GM23338 (cell line): ENCODE data around the gene CAPN7. TPM values are rescaled to one million over a fixed set of nuclear protein-coding genes. Genes with fewer than 3 reads are reported as not detected.

Source experiments
- ATAC-seq: fragments of 200-7000 bp; cut with Tn5 transposase; 3 replicates; pipeline ENCODE4 v1.9.1; 2020
- DNase-seq: peaks from one replicate; pipeline ENCODE4 v3.0.0-alpha.2; 2015; ENCODE audit warnings: low spot score
- H2AFZ ChIP-seq: fragments of 200-600 bp; sonication (generic); 2 replicates; pipeline ENCODE4 v1.8.0; 2016; ENCODE audit warnings: antibody characterized with exemption, mild to moderate bottlenecking, moderate library complexity
- H3F3A ChIP-seq: fragments of 200-600 bp; sonication (generic); replicated peaks from 2 replicates; pipeline ENCODE4 v1.8.0; 2017; ENCODE audit warnings: antibody characterized with exemption, mixed run types, low read depth
- H3K27ac ChIP-seq: fragments of 200-600 bp; sonication (generic); 2 replicates; pipeline ENCODE4 v1.6.1; 2016; ENCODE audit warnings: low read depth
- H3K27me3 ChIP-seq: fragments of 200-600 bp; sonication (generic); 2 replicates; pipeline ENCODE4 v1.8.0; 2016; ENCODE audit warnings: mild to moderate bottlenecking, mixed run types, moderate library complexity; ENCODE audit not compliant: insufficient read depth
- H3K36me3 ChIP-seq: fragments of 200-600 bp; sonication (generic); 2 replicates; pipeline ENCODE4 v1.8.0; 2016; ENCODE audit warnings: mild to moderate bottlenecking; ENCODE audit not compliant: insufficient read depth
- H3K4me1 ChIP-seq: fragments of 200-600 bp; sonication (generic); 2 replicates; pipeline ENCODE4 v1.8.0; 2016; ENCODE audit warnings: mild to moderate bottlenecking, moderate library complexity; ENCODE audit not compliant: insufficient read depth
- H3K4me2 ChIP-seq: fragments of 200-600 bp; sonication (generic); 2 replicates; pipeline ENCODE4 v1.7.1; 2017; ENCODE audit warnings: mixed run types
- H3K4me3 ChIP-seq: fragments of 200-600 bp; sonication (generic); 2 replicates; pipeline ENCODE4 v1.6.1; 2016; ENCODE audit warnings: mixed run types
- H3K79me2 ChIP-seq: fragments of 200-600 bp; sonication (generic); replicated peaks from 2 replicates; pipeline ENCODE4 v1.8.0; 2017; ENCODE audit warnings: mild to moderate bottlenecking; ENCODE audit not compliant: insufficient read depth
- H3K9me2 ChIP-seq: fragments of 200-600 bp; sonication (generic); 2 replicates; pipeline ENCODE4 v1.8.0; 2017; ENCODE audit not compliant: insufficient read depth
- H4K20me1 ChIP-seq: fragments of 200-600 bp; sonication (generic); replicated peaks from 2 replicates; pipeline ENCODE4 v1.8.0; 2017; ENCODE audit warnings: mild to moderate bottlenecking; ENCODE audit not compliant: insufficient read depth
- H3K27ac Mint-ChIP-seq: 2 replicates; pipeline ENCODE4 v1.8.0; 2020; ENCODE audit warnings: inconsistent platforms, mild to moderate bottlenecking, moderate library complexity, mixed read lengths
- H3K27me3 Mint-ChIP-seq: 3 replicates; pipeline ENCODE4 v1.8.0; 2022; ENCODE audit warnings: low read depth, mild to moderate bottlenecking, moderate library complexity, mixed read lengths, inconsistent platforms; ENCODE audit not compliant: insufficient read depth, poor library complexity
- H3K36me3 Mint-ChIP-seq: 3 replicates; pipeline ENCODE4 v1.8.0; 2021; ENCODE audit warnings: low read depth, mild to moderate bottlenecking, inconsistent platforms, moderate library complexity, mixed read lengths
- H3K4me1 Mint-ChIP-seq: 3 replicates; pipeline ENCODE4 v1.8.0; 2020; ENCODE audit warnings: mild to moderate bottlenecking, inconsistent platforms, mixed read lengths
- H3K4me3 Mint-ChIP-seq: 3 replicates; pipeline ENCODE4 v1.8.0; 2021; ENCODE audit warnings: moderate library complexity, mild to moderate bottlenecking, inconsistent platforms, mixed read lengths
- H3K9me3 Mint-ChIP-seq: 3 replicates; pipeline ENCODE4 v1.8.0; 2020; ENCODE audit warnings: moderate library complexity, mild to moderate bottlenecking, inconsistent platforms, mixed read lengths
- ETS1 ChIP-seq: IDR thresholded peaks from 2 replicates; pipeline ENCODE4 v1.6.1; 2016; ENCODE audit warnings: antibody characterized with exemption
- EZH2 ChIP-seq: fragments of 200-600 bp; sonication (generic); IDR thresholded peaks from one replicate; pipeline ENCODE4 v1.8.0; 2017; ENCODE audit warnings: antibody characterized with exemption, mild to moderate bottlenecking, low read depth; ENCODE audit not compliant: unreplicated experiment
- JUNB ChIP-seq: IDR thresholded peaks from one replicate; pipeline ENCODE4 v1.6.1; 2016; ENCODE audit warnings: antibody characterized with exemption; ENCODE audit not compliant: unreplicated experiment
- NANOG ChIP-seq: IDR thresholded peaks from 2 replicates; pipeline ENCODE4 v1.6.1; 2016; ENCODE audit warnings: antibody characterized with exemption, borderline replicate concordance
- POLR2AphosphoS5 ChIP-seq: IDR thresholded peaks from 2 replicates; pipeline ENCODE4 v1.6.1; 2016; ENCODE audit warnings: antibody characterized with exemption, low read depth
- STAT1 ChIP-seq: IDR thresholded peaks from one replicate; pipeline ENCODE4 v1.6.1; 2016; ENCODE audit warnings: antibody characterized with exemption; ENCODE audit not compliant: unreplicated experiment
- polyA plus RNA-seq: library from polyadenylated mRNA; unstranded; fragments of >200 nt; fragmentation: Nextera tagmentation; extraction: Ambion mirVana; gene quantifications from 2 replicates; pipeline ENCODE4 v1.2.1, GENCODE V29; 2016
- total RNA-seq: library from RNA; depleted of rRNA; stranded (reverse); fragments of >200 nt; shearing (Covaris generic); gene quantifications from 2 replicates; pipeline ENCODE4 v1.2.3, GENCODE V29; 2014
- TF ChIP-seq, protein P1 (sequence below): fragments of 250-450 bp; sonication (Bioruptor Pico); IDR thresholded peaks from 2 replicates; pipeline ENCODE4 v1.5.0; 2020; ENCODE audit warnings: mild to moderate bottlenecking, moderate library complexity

The CAPN7 gene
- total and polyA plus RNA-seq, 2 experiments from 2014 or later, result 9.9 to 18.1 TPM

GRCh38 chr3:15181511-15181910, 24.5 kb upstream of the CAPN7 start (continued):
- TF ChIP-seq STAT1 (no peak), ETS1 (no peak), POLR2AphosphoS5 (no peak), EZH2 (no peak)
- TF ChIP-seq, protein P1, sequence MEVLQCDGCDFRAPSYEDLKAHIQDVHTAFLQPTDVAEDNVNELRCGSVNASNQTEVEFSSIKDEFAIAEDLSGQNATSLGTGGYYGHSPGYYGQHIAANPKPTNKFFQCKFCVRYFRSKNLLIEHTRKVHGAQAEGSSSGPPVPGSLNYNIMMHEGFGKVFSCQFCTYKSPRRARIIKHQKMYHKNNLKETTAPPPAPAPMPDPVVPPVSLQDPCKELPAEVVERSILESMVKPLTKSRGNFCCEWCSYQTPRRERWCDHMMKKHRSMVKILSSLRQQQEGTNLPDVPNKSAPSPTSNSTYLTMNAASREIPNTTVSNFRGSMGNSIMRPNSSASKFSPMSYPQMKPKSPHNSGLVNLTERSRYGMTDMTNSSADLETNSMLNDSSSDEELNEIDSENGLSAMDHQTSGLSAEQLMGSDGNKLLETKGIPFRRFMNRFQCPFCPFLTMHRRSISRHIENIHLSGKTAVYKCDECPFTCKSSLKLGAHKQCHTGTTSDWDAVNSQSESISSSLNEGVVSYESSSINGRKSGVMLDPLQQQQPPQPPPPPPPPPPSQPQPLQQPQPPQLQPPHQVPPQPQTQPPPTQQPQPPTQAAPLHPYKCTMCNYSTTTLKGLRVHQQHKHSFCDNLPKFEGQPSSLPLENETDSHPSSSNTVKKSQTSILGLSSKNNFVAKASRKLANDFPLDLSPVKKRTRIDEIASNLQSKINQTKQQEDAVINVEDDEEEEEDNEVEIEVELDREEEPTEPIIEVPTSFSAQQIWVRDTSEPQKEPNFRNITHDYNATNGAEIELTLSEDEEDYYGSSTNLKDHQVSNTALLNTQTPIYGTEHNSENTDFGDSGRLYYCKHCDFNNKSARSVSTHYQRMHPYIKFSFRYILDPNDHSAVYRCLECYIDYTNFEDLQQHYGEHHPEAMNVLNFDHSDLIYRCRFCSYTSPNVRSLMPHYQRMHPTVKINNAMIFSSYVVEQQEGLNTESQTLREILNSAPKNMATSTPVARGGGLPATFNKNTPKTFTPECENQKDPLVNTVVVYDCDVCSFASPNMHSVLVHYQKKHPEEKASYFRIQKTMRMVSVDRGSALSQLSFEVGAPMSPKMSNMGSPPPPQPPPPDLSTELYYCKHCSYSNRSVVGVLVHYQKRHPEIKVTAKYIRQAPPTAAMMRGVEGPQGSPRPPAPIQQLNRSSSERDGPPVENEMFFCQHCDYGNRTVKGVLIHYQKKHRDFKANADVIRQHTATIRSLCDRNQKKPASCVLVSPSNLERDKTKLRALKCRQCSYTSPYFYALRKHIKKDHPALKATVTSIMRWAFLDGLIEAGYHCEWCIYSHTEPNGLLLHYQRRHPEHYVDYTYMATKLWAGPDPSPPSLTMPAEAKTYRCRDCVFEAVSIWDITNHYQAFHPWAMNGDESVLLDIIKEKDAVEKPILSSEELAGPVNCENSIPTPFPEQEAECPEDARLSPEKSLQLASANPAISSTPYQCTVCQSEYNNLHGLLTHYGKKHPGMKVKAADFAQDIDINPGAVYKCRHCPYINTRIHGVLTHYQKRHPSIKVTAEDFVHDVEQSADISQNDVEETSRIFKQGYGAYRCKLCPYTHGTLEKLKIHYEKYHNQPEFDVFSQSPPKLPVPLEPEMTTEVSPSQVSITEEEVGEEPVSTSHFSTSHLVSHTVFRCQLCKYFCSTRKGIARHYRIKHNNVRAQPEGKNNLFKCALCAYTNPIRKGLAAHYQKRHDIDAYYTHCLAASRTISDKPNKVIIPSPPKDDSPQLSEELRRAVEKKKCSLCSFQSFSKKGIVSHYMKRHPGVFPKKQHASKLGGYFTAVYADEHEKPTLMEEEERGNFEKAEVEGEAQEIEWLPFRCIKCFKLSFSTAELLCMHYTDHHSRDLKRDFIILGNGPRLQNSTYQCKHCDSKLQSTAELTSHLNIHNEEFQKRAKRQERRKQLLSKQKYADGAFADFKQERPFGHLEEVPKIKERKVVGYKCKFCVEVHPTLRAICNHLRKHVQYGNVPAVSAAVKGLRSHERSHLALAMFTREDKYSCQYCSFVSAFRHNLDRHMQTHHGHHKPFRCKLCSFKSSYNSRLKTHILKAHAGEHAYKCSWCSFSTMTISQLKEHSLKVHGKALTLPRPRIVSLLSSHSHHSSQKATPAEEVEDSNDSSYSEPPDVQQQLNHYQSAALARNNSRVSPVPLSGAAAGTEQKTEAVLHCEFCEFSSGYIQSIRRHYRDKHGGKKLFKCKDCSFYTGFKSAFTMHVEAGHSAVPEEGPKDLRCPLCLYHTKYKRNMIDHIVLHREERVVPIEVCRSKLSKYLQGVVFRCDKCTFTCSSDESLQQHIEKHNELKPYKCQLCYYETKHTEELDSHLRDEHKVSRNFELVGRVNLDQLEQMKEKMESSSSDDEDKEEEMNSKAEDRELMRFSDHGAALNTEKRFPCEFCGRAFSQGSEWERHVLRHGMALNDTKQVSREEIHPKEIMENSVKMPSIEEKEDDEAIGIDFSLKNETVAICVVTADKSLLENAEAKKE (CRISPR knock-in tag), result no peak

DNA sequence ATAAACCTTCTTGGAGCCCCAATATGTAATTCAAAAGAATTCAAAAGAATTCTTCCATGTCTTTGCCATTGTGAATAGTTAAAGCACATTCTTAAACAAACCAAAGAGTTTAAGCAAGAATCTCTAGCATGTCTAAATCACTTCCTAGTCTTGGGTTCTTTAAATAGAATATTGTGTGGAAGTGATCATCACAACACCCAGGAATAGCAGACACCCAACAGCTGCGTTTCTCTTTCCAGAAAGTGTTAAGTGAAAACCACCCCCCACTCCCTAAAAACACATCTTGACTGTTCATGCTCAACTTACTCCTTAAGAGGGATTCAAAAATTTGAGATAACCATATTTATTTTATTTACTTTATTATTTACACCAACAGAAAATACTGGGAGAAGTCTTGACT, 24.1 kb upstream of the CAPN7 start:
- no peak for DNase-seq
- 0 out of 2 replicates have a peak overlapping the region, but pooled peaks have one; percentile 8 for H3K27ac ChIP-seq
- H3F3A ChIP-seq, result no peaks in the 10 kb centered on the region
- Mint-ChIP-seq H3K4me1 (peaks cover 19% of the 10 kb centered on the region), H3K4me3 (no peak overlapping the region), H3K27me3 (peaks cover 3% of the 10 kb centered on the region), H3K27ac (no peak overlapping the region), H3K36me3 (peaks cover 7% of the 10 kb centered on the region), H3K9me3 (peaks cover 8% of the 10 kb centered on the region)
- H3K4me2 ChIP-seq, result peak overlapping the region; percentile 29; the same call in 1 of the 2 replicates
- no peaks in the 10 kb centered on the region for H3K79me2 ChIP-seq
- no peaks in the 10 kb centered on the region for H3K27me3 ChIP-seq
- no peaks in the 10 kb centered on the region for H3K36me3 ChIP-seq
- no peak overlapping the region for H3K4me3 ChIP-seq
- H3K9me2 ChIP-seq, result no peaks in the 10 kb centered on the region; the same call in 1 of the 2 replicates
- no peak overlapping the region for H2AFZ ChIP-seq
- ATAC-seq, result no peak
- TF ChIP-seq JUNB, result no peak
- TF ChIP-seq NANOG, result 0 out of 2 replicates have a peak, but pooled peaks have one; percentile 18
- peaks cover 32% of the 10 kb centered on the region for H3K4me1 ChIP-seq
- no peaks in the 10 kb centered on the region for H4K20me1 ChIP-seq
